GM18520 (cell line): ENCODE results near the gene PPP2R5A.
"Not testable (repeated sequence)": the region's sequence is repeated elsewhere in the genome, so short reads cannot be mapped to it uniquely, and the experiment has no call there.

Source experiments
- ATAC-seq: cut with Tn5 transposase; IDR thresholded peaks from one replicate; pipeline ENCODE4 v1.9.1; 2021; ENCODE audit not compliant: unreplicated experiment

PPP2R5A gene

GRCh38 chr1:212351588-212352362 lies 66.6 kb downstream of the PPP2R5A start:
- no peak for ATAC-seq

DNA sequence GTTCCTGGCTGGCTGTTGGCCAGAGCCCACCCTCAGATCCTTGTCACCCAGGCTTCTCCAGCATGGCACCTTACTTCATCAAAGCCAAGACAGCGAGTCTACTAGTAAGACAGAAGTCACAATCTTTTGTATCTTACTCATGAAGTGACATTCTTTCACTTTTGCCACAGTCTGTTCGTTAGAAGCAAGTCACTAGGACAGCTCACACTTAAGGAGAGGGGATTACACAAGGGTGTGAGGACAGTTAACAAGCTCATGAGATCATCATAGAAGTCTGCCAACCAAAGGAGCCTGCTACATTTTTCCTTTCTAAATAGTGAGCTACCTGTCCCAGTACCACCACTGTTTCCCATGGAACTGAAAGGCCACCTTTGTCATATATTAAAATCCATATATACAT lies 68.0 kb downstream of the PPP2R5A start:
- no peak for ATAC-seq

DNA sequence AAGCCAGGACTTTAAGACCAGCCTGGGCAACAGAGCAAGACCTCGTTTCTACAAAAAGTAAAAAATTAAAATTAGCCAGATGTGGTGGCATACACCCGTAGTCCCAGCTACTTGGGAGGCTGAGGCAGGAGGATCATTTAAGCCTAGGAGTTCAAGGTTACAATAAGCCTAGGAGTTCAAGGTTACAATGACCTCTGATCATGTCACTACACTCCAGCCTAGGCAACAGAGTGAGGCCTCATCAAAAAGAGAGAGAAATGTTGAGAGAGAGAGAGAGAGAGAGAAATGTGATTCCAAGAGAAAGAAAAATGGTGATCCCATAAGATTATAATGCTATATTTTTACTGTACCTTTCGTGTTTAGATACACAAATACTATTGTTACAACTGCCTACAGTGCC lies 69.3 kb downstream of the PPP2R5A start:
- no peak for ATAC-seq

DNA sequence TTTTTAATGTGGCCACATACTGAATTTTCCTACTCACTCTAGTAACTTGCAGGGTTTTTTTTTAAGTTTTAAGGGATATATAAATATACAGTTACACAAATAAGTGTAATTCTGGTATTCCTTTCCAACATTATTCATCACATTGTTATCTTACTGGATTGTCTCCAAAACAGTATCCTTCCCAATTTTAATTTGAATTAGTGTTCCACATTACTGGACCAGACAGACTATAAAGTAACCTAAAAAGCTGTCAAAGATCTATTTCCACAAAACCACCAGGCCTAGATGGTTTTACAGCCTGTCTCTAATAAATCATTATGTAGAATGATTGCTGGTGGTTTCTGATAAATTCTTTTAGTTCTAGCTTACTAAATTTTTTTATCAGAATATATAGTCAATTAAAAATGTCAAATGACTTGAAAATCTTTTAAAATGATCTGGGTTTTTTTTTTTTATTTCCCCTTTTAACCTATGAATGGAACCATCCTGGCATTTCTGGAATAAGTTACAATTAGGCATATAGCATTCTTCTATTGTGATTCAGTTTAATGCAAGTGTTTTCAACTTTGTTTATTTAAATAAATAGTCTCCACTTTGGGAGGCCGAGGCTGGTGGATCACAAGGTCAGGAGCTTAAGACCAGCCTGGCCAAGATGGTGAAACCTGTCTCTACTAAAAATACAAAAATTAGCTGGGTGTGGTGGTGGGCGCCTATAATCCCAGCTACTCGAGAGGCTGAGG lies 70.2 kb downstream of the PPP2R5A start:
- ATAC-seq = no peak

- no peak for ATAC-seq
These were observed 74.7 kb downstream of the PPP2R5A start for GRCh38 chr1:212359794-212360479.

DNA sequence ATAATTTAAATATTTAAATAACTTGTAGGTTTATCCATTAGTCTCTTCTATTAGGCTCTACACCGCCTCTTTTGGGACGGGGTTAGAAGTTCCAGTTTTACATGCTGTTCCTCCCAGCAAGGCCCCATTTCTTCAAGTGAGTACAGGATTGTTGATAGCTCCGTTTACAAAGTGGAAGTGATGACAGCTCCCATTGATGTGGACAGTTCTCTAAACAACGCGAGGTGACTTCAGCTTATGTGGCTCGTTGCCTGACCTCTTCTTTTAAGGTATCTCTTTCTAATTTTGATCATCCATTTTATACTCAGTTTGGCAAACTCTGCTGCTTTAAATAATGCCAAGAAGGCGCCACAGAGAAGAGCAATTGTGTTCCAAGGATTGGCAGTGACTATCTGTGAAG lies 79.8 kb downstream of the PPP2R5A start:
- ATAC-seq = no peak

- ATAC-seq = no peak
These were observed 81.7 kb downstream of the PPP2R5A start for GRCh38 chr1:212366901-212367300.

DNA sequence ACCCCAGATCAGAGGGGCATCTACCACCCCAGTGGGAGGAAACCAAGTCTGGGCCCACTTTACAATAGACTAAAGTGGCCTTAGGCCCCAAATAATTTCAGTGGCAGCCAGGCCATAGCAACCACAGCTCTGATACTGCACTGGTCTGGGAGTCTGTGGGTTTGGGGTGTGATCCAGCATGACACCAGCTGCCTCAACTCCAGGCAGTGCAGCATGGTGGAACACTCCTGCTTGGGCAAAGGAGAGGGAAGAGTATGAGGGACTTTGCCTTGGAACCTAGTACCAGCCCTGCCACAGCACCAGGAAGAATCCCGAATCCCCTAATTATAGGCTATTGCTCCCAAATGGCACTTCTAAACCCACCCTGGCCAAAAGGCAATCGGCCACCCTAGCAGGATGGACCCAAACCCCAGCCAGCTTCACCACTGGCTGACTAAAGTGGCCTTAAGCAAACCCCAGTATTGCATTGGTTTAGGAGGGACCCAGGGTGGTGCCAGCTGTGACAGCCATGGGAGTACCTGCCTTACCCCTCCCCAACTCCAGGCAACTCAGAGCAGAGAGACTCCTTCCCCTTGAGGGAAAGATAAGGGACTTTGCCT lies 82.4 kb downstream of the PPP2R5A start:
- ATAC-seq = no peak

- ATAC-seq = peak; percentile 71
These were observed 82.9 kb downstream of the PPP2R5A start for GRCh38 chr1:212368073-212368484.

- no peak for ATAC-seq
These were observed 90.8 kb downstream of the PPP2R5A start for GRCh38 chr1:212375986-212376385.

- no peak for ATAC-seq
These were observed 92.4 kb downstream of the PPP2R5A start for GRCh38 chr1:212377644-212378043.

GRCh38 chr1:212379366-212379765 lies 94.2 kb downstream of the PPP2R5A start:
- no peak for ATAC-seq

- no peak for ATAC-seq
These were observed 96.3 kb downstream of the PPP2R5A start for GRCh38 chr1:212381397-212382035.

DNA sequence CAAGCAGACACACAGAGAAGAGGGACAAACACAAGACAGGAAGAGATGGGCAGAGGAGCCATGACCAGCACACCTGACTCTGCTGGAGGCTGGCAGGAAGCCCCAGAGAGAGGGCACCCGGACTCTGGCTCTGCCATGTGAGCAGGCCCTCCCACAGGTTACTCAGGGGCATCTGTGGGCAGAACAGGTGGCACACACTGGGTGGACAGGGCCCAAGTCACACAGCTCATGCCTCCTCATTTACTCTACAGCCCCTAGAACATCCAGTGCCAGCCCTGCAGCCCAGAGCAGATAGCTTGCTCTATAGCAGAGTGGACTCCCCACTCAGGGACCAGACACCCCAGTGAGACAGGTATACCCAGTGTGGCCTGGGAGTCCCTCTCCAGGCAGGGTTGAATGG lies 100.8 kb downstream of the PPP2R5A start:
- no peak for ATAC-seq

GRCh38 chr1:212388985-212389716 lies 103.9 kb downstream of the PPP2R5A start:
- no peak for ATAC-seq

DNA sequence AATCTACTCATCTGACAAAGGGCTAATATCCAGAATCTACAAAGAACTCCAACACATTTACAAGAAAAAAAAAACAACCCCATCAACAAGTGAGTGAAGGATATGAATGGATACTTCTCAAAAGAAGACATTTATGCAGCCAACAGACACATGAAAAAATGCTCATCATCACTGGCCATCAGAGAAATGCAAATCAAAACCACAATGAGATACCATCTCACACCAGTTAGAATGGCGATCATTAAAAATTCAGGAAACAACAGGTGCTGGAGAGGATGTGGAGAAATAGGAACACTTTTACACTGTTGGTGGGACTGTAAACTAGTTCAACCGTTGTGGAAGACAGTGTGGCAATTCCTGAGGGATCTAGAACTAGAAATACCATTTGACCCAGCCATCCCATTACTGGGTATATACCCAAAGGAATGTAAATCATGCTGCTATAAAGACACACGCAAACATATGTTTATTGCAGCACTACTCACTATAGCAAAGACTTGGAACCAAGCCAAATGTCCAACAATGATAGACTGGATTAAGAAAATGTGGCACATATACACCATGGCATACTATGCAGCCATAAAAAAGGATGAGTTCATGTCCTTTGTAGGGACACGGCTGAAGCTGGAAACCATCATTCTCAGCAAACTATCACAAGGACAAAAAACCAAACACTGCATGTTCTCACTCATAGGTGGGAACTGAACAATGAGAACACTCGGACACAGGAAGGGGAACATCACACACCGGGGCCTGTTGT lies 110.6 kb downstream of the PPP2R5A start:
- not testable (repeated sequence) for ATAC-seq

DNA sequence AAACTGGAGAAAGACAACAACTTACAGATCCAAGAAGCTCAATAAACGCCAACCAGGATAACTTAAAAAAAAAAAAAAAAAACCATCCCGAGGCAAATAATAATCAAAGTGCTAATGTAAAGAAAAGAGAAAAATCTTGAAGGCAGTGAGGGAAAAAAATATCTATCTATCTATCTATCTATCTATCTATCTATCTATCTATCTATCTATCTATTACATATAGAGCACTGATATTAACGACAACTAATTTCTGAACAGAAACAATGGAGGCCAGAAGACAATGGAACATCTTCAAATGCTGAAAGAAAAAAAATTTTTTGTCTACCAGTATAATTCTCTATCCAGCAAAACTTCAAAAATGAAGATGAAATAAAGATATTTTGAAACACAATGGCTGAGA lies 111.4 kb downstream of the PPP2R5A start:
- ATAC-seq = no peak

- no peak for ATAC-seq
These were observed 112.0 kb downstream of the PPP2R5A start for GRCh38 chr1:212397171-212397570.

DNA sequence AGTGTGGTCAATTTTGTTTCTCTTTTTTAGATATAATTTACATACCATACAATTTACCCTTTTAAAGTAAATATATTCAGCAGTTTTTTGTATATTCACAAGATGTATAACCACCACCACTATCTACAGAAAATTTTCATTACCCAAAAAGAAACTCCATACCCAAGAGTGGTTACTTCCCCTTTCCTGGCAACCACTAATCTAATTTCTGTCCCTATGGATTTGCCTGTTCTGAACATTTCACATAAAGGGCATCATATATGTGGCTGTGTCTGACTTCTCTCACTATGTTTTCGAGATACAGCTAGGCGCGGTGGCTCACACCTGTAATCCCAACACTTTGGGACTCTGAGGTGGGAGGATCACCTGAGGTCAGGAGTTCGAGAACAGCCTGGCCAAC lies 115.8 kb downstream of the PPP2R5A start:
- no peak for ATAC-seq
